Activated naive CD4-positive, alpha-beta T cell treated with Interleukin-2 at 50 U/mL for 16 hours (primary cell): ENCODE results near the gene INPP5B.
"Not testable (repeated sequence)": the region's sequence is repeated elsewhere in the genome, so short reads cannot be mapped to it uniquely, and the experiment has no call there.

Experiments
- DNase-seq: peaks from one replicate; pipeline ENCODE4 v3.0.0-alpha.2; 2020

INPP5B gene

DNA sequence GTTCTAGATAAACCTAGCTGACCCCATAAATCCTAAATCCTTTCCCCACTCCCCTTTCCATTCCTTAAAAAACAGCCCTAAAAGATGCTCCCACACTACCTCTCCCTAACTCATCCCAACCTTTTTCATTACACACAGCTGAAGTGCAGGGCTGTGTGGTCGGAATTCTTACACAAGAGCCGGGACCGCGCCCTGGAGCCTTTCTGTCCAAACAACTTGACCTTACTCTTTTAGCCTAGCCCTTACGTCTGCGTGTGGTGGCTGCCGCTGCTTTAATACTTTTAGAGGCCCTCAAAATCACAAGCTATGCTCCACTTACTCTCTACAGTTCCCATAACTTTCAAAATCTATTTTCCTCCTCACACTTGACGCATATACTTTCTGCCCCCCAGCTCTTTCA is 36.0 kb downstream of the INPP5B start:
- not testable (repeated sequence) for DNase-seq

- not testable (repeated sequence) for DNase-seq
These were observed 38.3 kb downstream of the INPP5B start for GRCh38 chr1:37908531-37908930.

GRCh38 chr1:37907416-37908125 is 39.3 kb downstream of the INPP5B start:
- not testable (repeated sequence) for DNase-seq

DNA sequence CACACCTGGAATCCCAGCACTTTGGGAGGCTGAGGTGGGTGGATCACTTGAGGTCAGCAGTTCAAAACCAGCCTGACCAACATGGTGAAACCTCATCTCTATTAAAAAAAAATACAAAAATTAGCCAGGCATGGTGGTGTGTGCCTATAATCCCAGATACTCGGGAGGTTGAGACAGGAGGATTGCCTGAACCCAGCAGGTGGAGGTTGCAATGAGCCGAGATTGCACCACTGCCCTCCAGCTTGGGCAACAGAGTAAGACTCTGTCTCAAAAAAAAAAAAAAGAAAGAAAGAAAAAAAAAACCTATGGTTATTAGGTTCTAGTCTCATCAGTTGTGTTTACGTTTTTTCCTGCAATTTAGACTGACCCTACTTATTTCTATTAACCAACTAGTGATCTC is 40.3 kb downstream of the INPP5B start:
- not testable (repeated sequence) for DNase-seq

GRCh38 chr1:37905727-37906126 is 41.1 kb downstream of the INPP5B start:
- no peak for DNase-seq

GRCh38 chr1:37903921-37904320 is 42.9 kb downstream of the INPP5B start:
- not testable (repeated sequence) for DNase-seq

DNA sequence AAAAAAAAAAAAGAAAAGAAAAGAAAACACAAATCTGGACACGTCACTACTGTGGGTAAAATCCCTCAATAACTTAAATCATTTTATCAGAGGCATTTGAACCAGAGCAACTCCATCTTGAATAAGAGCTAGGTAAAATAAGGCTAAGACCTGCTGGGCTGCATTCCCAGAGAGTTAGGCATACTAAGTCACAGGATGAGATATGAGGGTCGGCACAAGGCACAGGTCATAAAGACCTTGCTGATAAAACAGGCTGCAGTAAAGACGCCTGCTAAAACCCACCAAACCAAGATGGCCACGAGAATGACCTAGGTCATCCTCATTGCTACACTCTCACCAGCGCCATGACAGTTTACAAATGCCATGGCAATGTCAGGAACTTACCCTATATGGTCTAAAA is 43.9 kb downstream of the INPP5B start:
- no peak for DNase-seq

- DNase-seq = no peak
These were observed 45.0 kb downstream of the INPP5B start for GRCh38 chr1:37901893-37902225.

DNA sequence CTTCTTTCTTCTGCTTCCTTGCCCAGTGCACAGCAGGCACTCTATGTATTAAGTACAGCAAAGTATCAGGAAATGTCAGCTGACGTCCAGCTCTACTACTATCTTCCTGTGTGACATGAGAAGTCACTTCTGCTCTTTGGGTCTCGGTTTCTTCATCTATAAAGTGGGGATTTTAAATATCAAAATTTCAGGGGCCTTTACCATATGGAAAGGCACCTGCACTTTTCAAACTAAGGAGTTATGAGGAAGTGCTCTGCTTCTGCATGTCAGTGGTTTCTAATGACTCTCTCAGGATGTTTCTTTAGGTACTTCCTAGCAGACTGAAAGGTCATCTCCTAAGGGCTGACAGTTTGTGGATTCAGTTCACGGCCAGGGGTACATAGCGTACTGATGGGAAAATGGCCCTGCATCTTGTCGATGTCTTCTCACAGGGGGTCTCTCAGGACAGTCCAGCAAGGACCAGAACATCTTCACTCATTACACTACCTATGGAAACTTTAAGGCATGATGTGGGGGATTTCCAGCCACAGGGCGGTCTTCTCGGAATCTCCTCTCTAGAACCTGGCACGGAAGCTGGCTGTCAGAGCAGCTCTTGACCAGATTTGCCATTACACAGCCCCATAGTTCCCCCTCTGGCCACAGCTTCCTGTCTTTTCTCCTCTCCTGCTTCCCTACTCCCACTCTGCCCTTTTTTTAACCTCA is 45.5 kb downstream of the INPP5B start:
- DNase-seq = no peak

DNA sequence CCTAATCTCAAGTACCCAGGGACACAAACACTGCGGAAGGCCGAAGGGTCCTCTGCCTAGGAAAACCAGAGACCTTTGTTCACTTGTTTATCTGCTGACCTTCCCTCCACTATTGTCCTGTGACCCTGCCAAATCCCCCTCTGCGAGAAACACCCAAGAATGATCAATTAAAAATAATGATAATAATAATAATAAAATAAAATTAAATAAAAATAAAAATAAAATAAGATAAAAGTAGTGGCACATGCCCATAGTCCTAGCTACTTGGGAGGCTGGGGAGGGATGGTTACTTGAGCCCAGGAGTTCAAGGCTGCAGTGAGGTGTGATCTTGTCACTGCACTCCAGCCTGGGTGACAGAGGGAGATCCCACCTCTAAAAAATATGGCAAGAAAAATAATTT is 49.3 kb downstream of the INPP5B start:
- not testable (repeated sequence) for DNase-seq

DNA sequence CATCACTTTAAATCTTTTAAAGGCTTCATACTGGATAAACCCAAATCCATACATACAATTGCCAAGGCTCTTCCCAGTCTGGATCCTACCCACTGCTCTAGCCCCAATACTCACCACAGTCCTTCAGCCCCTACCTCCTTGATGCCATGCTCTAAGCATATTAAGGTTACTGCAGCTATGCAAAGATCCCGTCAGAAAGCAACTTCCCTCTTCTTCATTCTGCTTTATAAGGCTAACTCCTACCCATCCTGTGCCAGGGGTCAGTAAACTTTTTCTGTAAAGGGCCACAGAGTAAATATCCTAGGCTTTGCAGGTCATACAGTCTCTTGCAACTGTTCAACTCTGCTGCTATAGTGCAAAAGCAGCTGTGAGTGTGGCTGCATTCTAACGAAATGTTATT is 53.2 kb downstream of the INPP5B start:
- DNase-seq = no peak

DNA sequence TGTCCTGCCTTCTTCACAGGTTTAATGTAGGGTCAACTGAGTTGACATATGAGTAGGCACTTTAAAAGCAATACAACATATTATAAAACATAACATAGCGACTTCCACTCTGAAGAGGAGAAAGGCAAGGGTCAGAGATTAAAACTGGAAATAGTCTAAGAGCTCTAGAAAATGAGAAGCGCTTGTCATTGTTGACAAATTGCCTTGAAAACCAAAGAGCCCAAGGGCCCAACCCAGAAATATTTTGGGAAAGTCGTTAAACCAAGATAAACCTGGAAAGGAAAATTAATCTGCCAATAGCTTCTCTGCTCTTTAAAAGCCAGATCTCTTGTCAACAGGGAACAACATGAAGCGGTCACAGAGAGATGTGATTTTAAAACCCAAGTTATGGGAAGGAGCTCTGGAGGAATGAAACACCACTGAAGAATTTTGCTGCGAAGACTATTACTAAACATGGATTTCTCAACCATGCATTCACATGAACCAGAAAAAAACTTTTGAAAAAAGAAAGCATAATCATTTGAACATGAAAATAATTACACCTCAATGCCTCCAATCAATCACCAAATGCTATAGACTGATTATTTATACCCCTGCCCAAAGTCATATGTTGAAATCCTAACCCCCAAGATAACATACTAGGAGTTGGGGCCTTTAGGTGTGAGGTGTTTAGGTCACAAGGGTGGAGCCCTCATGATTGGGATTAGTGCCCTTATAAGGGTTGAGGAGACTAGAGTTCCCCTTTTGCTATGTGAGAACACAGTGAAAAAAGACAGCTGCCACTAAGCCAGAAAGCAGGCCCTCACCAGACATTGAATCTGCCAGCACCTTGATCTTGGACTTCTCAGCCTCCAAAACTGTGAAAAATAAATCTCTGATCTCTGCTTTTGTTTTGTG is 54.5 kb downstream of the INPP5B start:
- no peak for DNase-seq

DNA sequence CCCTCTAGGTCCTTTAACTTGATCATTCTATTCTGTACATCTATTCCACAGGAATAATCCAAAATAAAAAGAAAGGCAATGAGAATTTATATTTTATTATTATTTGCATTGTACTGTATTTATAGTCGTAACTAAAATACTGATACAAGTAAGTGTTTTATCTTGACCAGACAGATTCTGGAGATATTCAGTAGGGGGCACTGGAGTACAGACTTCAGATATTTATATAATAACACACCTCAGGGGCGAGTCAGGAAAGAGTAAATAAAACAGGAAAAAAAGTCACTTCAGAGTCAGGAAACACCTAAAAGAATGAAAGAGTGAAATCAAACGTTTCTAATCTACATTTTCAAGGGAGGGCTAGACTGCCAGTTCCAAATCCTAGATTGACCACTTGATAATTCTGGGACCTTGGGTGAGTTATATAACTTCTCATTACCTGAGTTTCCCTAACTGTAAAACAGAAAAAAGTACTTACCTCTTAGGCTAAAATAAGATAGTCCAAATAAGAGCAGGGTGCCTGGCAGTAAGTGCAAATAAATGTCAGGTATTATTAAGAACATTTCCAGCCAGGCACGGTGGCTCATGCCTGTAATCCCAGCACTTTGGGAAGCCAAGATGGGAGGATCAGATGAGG is 56.4 kb downstream of the INPP5B start:
- DNase-seq = no peak

DNA sequence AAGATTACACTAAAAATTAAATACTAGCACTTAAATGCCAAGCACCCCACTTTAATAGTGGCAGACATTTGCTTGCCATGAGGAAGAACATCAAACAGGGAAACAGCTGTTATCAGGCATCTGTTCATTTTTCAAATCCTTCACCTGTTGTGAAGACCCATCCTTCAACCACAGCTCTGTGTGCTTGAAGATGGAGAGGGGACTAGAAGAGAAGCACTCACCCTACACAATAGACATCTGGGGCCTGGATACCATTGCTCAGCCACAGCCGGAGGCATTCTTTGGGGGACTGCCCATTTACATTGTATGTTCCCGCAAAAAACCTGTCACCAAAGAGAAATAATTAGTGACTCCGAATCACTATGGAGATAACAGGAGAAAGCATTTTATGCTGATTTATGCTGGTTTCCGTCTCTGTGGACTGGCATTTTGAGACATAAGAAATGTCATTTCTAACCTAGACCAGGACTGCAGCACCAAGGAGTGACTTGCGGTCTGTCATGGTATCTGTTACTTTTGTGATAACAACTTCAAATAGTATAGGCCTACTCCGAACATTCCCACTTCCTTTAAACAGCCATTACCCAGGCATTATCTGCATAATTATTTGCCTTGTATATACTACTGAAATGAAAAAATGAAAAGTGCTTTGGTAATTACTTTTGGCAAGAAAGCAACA is 58.7 kb downstream of the INPP5B start:
- DNase-seq = no peak

DNA sequence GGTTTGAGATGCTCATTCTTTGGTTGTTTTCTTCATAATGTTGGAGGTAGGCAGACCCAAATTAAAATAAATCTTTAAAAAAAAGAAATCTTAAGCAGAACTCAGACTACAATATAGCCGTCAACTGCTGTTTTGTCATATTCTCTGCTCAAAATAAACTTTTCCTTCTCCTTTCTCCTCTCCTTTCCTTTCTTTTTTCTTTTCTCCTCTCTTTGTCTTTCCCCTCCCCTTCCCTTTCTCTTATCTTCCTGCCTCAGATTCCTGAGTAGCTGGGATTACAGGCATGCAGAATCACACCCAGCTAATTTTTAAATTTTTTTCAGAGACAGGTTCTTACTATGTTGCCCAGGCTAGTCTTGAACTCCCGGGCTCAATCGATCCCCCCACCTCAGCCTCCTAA is 62.7 kb downstream of the INPP5B start:
- no peak for DNase-seq

- no peak for DNase-seq
These were observed 63.2 kb downstream of the INPP5B start for GRCh38 chr1:37883671-37884070.

- no peak for DNase-seq
These were observed 67.0 kb downstream of the INPP5B start for GRCh38 chr1:37879865-37880264.

- DNase-seq = no peak
These were observed 68.8 kb downstream of the INPP5B start for GRCh38 chr1:37878071-37878470.

DNA sequence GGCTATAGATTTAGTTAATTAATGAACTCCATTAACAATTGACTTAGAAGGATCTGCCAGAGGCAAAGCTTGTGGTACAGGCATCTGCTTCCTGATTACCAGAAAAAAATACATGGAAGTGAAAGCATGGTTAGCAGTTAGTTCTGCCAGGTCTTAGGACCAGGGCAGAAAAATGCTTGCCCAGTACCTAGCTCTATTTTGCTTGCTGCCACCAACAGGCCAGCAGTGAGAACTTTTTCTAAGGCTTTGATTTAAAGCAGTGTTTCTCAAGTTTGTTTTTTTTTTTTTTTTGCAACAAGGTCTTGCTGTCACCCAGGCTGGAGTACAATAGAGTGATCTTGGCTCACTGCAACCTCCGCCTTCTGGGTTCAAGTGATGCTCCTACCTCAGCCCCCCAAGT is 71.0 kb downstream of the INPP5B start:
- no peak for DNase-seq

- DNase-seq = no peak
These were observed 74.2 kb downstream of the INPP5B start for GRCh38 chr1:37872692-37873091.

DNA sequence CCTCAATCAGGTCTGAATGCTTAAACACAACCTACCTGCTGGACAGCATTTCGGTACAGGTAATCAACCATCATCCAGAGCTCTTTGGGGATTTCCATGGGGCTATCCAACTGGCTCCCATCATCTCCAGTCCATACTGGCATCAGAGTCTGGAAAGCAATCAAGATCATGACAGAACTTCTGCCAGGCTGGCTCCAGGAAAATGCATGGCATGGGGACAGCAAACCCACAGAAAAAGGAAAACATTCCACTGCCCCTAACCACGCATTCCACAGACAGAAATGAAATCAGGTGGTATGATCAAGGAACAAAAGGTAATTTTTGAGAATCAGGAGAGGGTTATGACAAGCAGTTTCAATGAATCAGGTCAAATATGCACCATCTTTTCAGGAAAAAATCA is 78.4 kb downstream of the INPP5B start:
- DNase-seq = no peak

GRCh38 chr1:37867784-37868183 is 79.1 kb downstream of the INPP5B start:
- no peak for DNase-seq

- DNase-seq = no peak
These were observed 80.4 kb downstream of the INPP5B start for GRCh38 chr1:37866491-37866890.
